HepG2 (cell line): ENCODE results near the gene DOHH. TPM values are rescaled to one million over a fixed set of nuclear protein-coding genes. Genes with fewer than 3 reads are reported as not detected.

ENCODE experiments used
- CBFB ChIP-seq: sonication (generic); formaldehyde crosslinking; IDR thresholded peaks from 2 replicates; pipeline ENCODE4 v1.4.0; 2020; ENCODE audit warnings: missing genetic modification reagents
- FOSL1 ChIP-seq: sonication (generic); formaldehyde crosslinking; IDR thresholded peaks from 2 replicates; pipeline ENCODE4 v1.9.0; 2021; ENCODE audit warnings: missing genetic modification reagents, borderline replicate concordance
- HNF1B ChIP-seq: sonication (generic); formaldehyde crosslinking; IDR thresholded peaks from 2 replicates; pipeline ENCODE4 v1.5.1; 2020; ENCODE audit warnings: mild to moderate bottlenecking, moderate library complexity, missing genetic modification reagents
- HOXA3 ChIP-seq: sonication (generic); formaldehyde crosslinking; IDR thresholded peaks from 2 replicates; pipeline ENCODE4 v1.5.0; 2020; ENCODE audit warnings: missing genetic modification reagents
- HOXA9 ChIP-seq: sonication (generic); formaldehyde crosslinking; IDR thresholded peaks from 2 replicates; pipeline ENCODE4 v1.8.1; 2022; ENCODE audit warnings: missing genetic modification reagents, mild to moderate bottlenecking, moderate library complexity, borderline replicate concordance
- JUND ChIP-seq: sonication (generic); formaldehyde crosslinking; IDR thresholded peaks from 2 replicates; pipeline ENCODE4 v1.8.0; 2022; ENCODE audit warnings: mild to moderate bottlenecking, missing genetic modification reagents
- KMT2A ChIP-seq: sonication (generic); formaldehyde crosslinking; IDR thresholded peaks from 2 replicates; pipeline ENCODE4 v1.4.0; 2020; ENCODE audit warnings: missing genetic modification reagents
- LCORL ChIP-seq, 2 experiments: fragments of 450-650 bp in 1 of 2; sonication (generic) in 1 of 2; formaldehyde crosslinking in 1 of 2; IDR thresholded peaks; 2 replicates each; pipeline versions ENCODE4 v1.5.0 to v1.6.1; 2017 to 2020; ENCODE audit warnings: antibody characterized with exemption in 1 of 2, missing genetic modification reagents in 1 of 2
- NKX3-1 ChIP-seq: sonication (generic); formaldehyde crosslinking; IDR thresholded peaks from 2 replicates; pipeline ENCODE4 v1.5.0; 2020; ENCODE audit warnings: missing genetic modification reagents
- ONECUT2 ChIP-seq: sonication (generic); formaldehyde crosslinking; IDR thresholded peaks from 2 replicates; pipeline ENCODE4 v1.4.0; 2020; ENCODE audit warnings: missing genetic modification reagents
- SPEN ChIP-seq: sonication (generic); formaldehyde crosslinking; IDR thresholded peaks from 2 replicates; pipeline ENCODE4 v1.5.1; 2020; ENCODE audit warnings: low read depth, mild to moderate bottlenecking, missing genetic modification reagents
- TBL1XR1 ChIP-seq: fragments of 150-350 bp; IDR thresholded peaks from 2 replicates; pipeline ENCODE4 v1.6.1; 2014; ENCODE audit warnings: borderline replicate concordance, low read length; ENCODE audit not compliant: partially characterized antibody
- TBX3 ChIP-seq: fragments of 450-650 bp; IDR thresholded peaks from 2 replicates; pipeline ENCODE4 v1.6.1; 2017; ENCODE audit warnings: antibody characterized with exemption, mild to moderate bottlenecking, inconsistent platforms, borderline replicate concordance
- THYN1 ChIP-seq: sonication (generic); formaldehyde crosslinking; IDR thresholded peaks from 2 replicates; pipeline ENCODE4 v1.8.1; 2023; ENCODE audit warnings: low read depth, mild to moderate bottlenecking, moderate library complexity, missing genetic modification reagents, borderline replicate concordance
- XBP1 ChIP-seq: sonication (generic); formaldehyde crosslinking; IDR thresholded peaks from 2 replicates; pipeline ENCODE4 v1.5.0; 2020; ENCODE audit warnings: missing genetic modification reagents
- ZFY ChIP-seq: sonication (generic); formaldehyde crosslinking; IDR thresholded peaks from 2 replicates; pipeline ENCODE4 v1.4.0; 2020; ENCODE audit warnings: missing genetic modification reagents
- ZNF12 ChIP-seq: sonication (generic); formaldehyde crosslinking; IDR thresholded peaks from 2 replicates; pipeline ENCODE4 v1.5.0; 2020; ENCODE audit warnings: missing genetic modification reagents
- polyA plus RNA-seq, 8 experiments: library from polyadenylated mRNA; depleted of rRNA in 3 of 8; stranded (reverse) in 7 of 8; unstranded in 1 of 8; fragments of >200 nt; fragmentation: Illumina TruSeq in 4 of 8; extraction: Trizol in 4 of 8; gene quantifications; 2 replicates each; pipeline versions ENCODE4 v1.2.1 to v1.2.3, GENCODE V29; 2011 to 2016; ENCODE audit warnings: low read depth in 4 of 8, missing spikeins in 1 of 8, mixed read lengths in 1 of 8; ENCODE audit not compliant: insufficient read depth in 1 of 8
- total RNA-seq, 5 experiments: library from RNA; depleted of rRNA; stranded (reverse); fragments of >200 nt; fragmentation: Illumina TruSeq; extraction: Trizol; gene quantifications; 2 replicates each; pipeline ENCODE4 v1.2.3, GENCODE V29; 2016; ENCODE audit warnings: low read depth in 1 of 5
- TF ChIP-seq, protein P1 (sequence below): sonication (generic); formaldehyde crosslinking; IDR thresholded peaks from 2 replicates; pipeline ENCODE4 v1.5.0; 2020; ENCODE audit warnings: mild to moderate bottlenecking, missing genetic modification reagents, borderline replicate concordance

The DOHH gene
- total and polyA plus RNA-seq, 2 of the 13 experiments (the other 11 are each of a cell fraction or from before 2014, with no cell fraction given) = 3.5 to 13.7 TPM

GRCh38 chr19:3505598-3506383 is 5.3 kb upstream of the DOHH start, which contains the start of gene FZR1 (continued):
- TF ChIP-seq SPEN (CRISPR knock-in tag) = peak; percentile 87
- peak; percentile 32; the same call in 1 of the 2 replicates for TF ChIP-seq KMT2A (CRISPR knock-in tag)
- no peak for TF ChIP-seq LCORL (IDR thresholded peaks at IDR 0.05)
- 0 out of 2 replicates have a peak, but pooled peaks have one; percentile 29 for TF ChIP-seq LCORL (CRISPR knock-in tag; IDR thresholded peaks at IDR 0.05)
- no peak for TF ChIP-seq NKX3-1 (CRISPR knock-in tag)
- peak; percentile 69; the same call in 1 of the 2 replicates for TF ChIP-seq HNF1B (CRISPR knock-in tag)
- TF ChIP-seq ZFY (CRISPR knock-in tag) = peak; percentile 72; the same call in 1 of the 2 replicates
- no peak for TF ChIP-seq XBP1 (CRISPR knock-in tag)
- TF ChIP-seq ZNF12 = no peak
- TF ChIP-seq JUND (CRISPR knock-in tag) = 0 out of 2 replicates have a peak, but pooled peaks have one; percentile 35
- peak; percentile 99 for TF ChIP-seq ONECUT2 (CRISPR knock-in tag)
- TF ChIP-seq TBX3 = peak; percentile 53; the same call in 1 of the 2 replicates
- TF ChIP-seq THYN1 (CRISPR knock-in tag) = no peak
- TF ChIP-seq CBFB (CRISPR knock-in tag) = peak; percentile 45; the same call in 1 of the 2 replicates
- no peak for TF ChIP-seq TBL1XR1
- TF ChIP-seq FOSL1 (CRISPR knock-in tag) = no peak
- TF ChIP-seq HOXA3 (CRISPR knock-in tag) = peak; percentile 92
- TF ChIP-seq, protein P1, sequence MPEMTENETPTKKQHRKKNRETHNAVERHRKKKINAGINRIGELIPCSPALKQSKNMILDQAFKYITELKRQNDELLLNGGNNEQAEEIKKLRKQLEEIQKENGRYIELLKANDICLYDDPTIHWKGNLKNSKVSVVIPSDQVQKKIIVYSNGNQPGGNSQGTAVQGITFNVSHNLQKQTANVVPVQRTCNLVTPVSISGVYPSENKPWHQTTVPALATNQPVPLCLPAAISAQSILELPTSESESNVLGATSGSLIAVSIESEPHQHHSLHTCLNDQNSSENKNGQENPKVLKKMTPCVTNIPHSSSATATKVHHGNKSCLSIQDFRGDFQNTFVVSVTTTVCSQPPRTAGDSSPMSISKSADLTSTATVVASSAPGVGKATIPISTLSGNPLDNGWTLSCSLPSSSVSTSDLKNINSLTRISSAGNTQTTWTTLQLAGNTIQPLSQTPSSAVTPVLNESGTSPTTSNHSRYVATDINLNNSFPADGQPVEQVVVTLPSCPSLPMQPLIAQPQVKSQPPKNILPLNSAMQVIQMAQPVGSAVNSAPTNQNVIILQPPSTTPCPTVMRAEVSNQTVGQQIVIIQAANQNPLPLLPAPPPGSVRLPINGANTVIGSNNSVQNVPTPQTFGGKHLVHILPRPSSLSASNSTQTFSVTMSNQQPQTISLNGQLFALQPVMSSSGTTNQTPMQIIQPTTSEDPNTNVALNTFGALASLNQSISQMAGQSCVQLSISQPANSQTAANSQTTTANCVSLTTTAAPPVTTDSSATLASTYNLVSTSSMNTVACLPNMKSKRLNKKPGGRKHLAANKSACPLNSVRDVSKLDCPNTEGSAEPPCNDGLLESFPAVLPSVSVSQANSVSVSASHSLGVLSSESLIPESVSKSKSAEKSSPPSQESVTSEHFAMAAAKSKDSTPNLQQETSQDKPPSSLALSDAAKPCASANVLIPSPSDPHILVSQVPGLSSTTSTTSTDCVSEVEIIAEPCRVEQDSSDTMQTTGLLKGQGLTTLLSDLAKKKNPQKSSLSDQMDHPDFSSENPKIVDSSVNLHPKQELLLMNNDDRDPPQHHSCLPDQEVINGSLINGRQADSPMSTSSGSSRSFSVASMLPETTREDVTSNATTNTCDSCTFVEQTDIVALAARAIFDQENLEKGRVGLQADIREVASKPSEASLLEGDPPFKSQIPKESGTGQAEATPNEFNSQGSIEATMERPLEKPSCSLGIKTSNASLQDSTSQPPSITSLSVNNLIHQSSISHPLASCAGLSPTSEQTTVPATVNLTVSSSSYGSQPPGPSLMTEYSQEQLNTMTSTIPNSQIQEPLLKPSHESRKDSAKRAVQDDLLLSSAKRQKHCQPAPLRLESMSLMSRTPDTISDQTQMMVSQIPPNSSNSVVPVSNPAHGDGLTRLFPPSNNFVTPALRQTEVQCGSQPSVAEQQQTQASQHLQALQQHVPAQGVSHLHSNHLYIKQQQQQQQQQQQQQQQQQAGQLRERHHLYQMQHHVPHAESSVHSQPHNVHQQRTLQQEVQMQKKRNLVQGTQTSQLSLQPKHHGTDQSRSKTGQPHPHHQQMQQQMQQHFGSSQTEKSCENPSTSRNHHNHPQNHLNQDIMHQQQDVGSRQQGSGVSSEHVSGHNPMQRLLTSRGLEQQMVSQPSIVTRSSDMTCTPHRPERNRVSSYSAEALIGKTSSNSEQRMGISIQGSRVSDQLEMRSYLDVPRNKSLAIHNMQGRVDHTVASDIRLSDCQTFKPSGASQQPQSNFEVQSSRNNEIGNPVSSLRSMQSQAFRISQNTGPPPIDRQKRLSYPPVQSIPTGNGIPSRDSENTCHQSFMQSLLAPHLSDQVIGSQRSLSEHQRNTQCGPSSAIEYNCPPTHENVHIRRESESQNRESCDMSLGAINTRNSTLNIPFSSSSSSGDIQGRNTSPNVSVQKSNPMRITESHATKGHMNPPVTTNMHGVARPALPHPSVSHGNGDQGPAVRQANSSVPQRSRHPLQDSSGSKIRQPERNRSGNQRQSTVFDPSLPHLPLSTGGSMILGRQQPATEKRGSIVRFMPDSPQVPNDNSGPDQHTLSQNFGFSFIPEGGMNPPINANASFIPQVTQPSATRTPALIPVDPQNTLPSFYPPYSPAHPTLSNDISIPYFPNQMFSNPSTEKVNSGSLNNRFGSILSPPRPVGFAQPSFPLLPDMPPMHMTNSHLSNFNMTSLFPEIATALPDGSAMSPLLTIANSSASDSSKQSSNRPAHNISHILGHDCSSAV (CRISPR knock-in tag) = no peak
- no peak for TF ChIP-seq HOXA9 (CRISPR knock-in tag)
